GM19023 (cell line): ENCODE data around the gene TTC6.
"Not testable (repeated sequence)": the region's sequence is repeated elsewhere in the genome, so short reads cannot be mapped to it uniquely, and the experiment has no call there.

Experiments used
- ATAC-seq: cut with Tn5 transposase; IDR thresholded peaks from one replicate; pipeline ENCODE4 v1.9.1; 2021; ENCODE audit warnings: mild to moderate bottlenecking, moderate library complexity; ENCODE audit not compliant: unreplicated experiment

TTC6 gene

GRCh38 chr14:37594971-37595808, at the start of gene TTC6, which contains the start of gene FOXA1:
Gene TTC6, plus strand, starts transcription at chr14:37595629. Its CDS starts 26,436 bp downstream, at chr14:37622065.
Gene FOXA1, minus strand, starts transcription at chr14:37595249. Its CDS starts 277 bp downstream, at chr14:37594972.
- ATAC-seq, result no peak

GRCh38 chr14:37546621-37547447, 48.6 kb upstream of the TTC6 start:
- ATAC-seq, result no peak

GRCh38 chr14:37550511-37550910, 44.9 kb upstream of the TTC6 start:
- no peak for ATAC-seq

GRCh38 chr14:37551119-37551518, 44.3 kb upstream of the TTC6 start:
- no peak for ATAC-seq

GRCh38 chr14:37553935-37554550, 41.4 kb upstream of the TTC6 start:
- ATAC-seq, result no peak

- ATAC-seq, result not testable (repeated sequence)
Observed at GRCh38 chr14:37555596-37555995, 39.8 kb upstream of the TTC6 start.

- ATAC-seq, result no peak
Observed at GRCh38 chr14:37558740-37559139, 36.7 kb upstream of the TTC6 start.

GRCh38 chr14:37559386-37559785, 36.0 kb upstream of the TTC6 start:
- ATAC-seq, result no peak

GRCh38 chr14:37563189-37563588, 32.2 kb upstream of the TTC6 start:
- ATAC-seq, result no peak

- ATAC-seq, result no peak
Observed at GRCh38 chr14:37565550-37565949, 29.9 kb upstream of the TTC6 start.

- ATAC-seq, result no peak
Observed at GRCh38 chr14:37566811-37567371, 28.5 kb upstream of the TTC6 start.

GRCh38 chr14:37569729-37570128, 25.7 kb upstream of the TTC6 start:
- ATAC-seq, result no peak

- ATAC-seq, result no peak
Observed at GRCh38 chr14:37571391-37571790, 24.0 kb upstream of the TTC6 start.

- ATAC-seq, result no peak
Observed at GRCh38 chr14:37573356-37573755, 22.1 kb upstream of the TTC6 start.

GRCh38 chr14:37579274-37579673, 16.2 kb upstream of the TTC6 start:
- no peak for ATAC-seq

- ATAC-seq, result no peak
Observed at GRCh38 chr14:37580146-37580545, 15.3 kb upstream of the TTC6 start.

- ATAC-seq, result no peak
Observed at GRCh38 chr14:37583358-37584210, 11.8 kb upstream of the TTC6 start.

GRCh38 chr14:37584211-37585100, 11.0 kb upstream of the TTC6 start:
- no peak for ATAC-seq

GRCh38 chr14:37585101-37585511, 10.3 kb upstream of the TTC6 start:
- ATAC-seq, result no peak
